ENCODE results near the gene KCNQ1. TPM values are rescaled to one million over a fixed set of nuclear protein-coding genes. Genes with fewer than 3 reads are reported as not detected.

The KCNQ1 gene
- total and polyA plus RNA-seq, 9 of the 15 experiments (the other 6 are each of a cell fraction or from before 2014, with no cell fraction given): 0.44 TPM; not detected in 8

GRCh38 chr11:2835296-2835695 lies 390.5 kb downstream of the KCNQ1 start:
- Histone ChIP-seq H3K4me2 (ENCODE audit: insufficient read depth, low read length) (no peak overlapping the region), H3K79me2 (ENCODE audit: control insufficient read depth, insufficient read depth, low read length) (no peaks in the 10 kb centered on the region), H3K27me3 (ENCODE audit: control insufficient read depth in 2 of 2, insufficient read depth in 2 of 2, low read length in 2 of 2) (peaks cover 0 to 13% of the 10 kb centered on the region in 2 experiments; a peak in 1 of 5 replicates), H3K9ac (ENCODE audit: insufficient read depth in 1 of 2, low read depth in 2 of 2, low read length in 2 of 2) (no peak overlapping the region), H3K36me3 (ENCODE audit: control insufficient read depth, insufficient read depth, low read length) (no peaks in the 10 kb centered on the region), H3K9me3 (replicated peaks; ENCODE audit: control insufficient read depth, insufficient read depth, low read depth, low read length) (no peaks in the 10 kb centered on the region), H4K20me1 (replicated peaks; ENCODE audit: control insufficient read depth, insufficient read depth, low read length) (no peaks in the 10 kb centered on the region), H3K9me1 (ENCODE audit: control insufficient read depth, insufficient read depth, low read length) (no peaks in the 10 kb centered on the region), H2AFZ (ENCODE audit: low read depth, low read length) (no peak overlapping the region), H3K4me3 (no peak overlapping the region), H3K27ac (ENCODE audit: extremely low read depth, low read depth, low read length) (no peak overlapping the region), H3K4me1 (replicated peaks in 1 of 2; ENCODE audit: control insufficient read depth in 2 of 2, insufficient read depth in 2 of 2, low read length in 2 of 2) (peaks cover 10 to 82% of the 10 kb centered on the region in 2 experiments)
- no peak for ATAC-seq
- 35% methylated on average over 6 of the region's 6 CpGs for WGBS (ENCODE audit: insufficient coverage, low coverage, missing lambda C conversion rate)
- POLR2A ChIA-PET: interaction anchor here (0.7 kb wide), 1 partner anchor 27 kb away, joined by 3 read pairs; no protein-coding TSS in a partner anchor
- no peak for DNase-seq (ENCODE audit: extremely low read depth in 1 of 4, low spot score in 3 of 4)
- TF ChIP-seq RBM22 (IDR thresholded peaks at IDR 0.05; ENCODE audit: low read depth, low read length, poor library complexity, severe bottlenecking) (no peak), ZKSCAN1 (IDR thresholded peaks at IDR 0.05; ENCODE audit: low read depth, low read length) (peak; percentile 59; the same call in 1 of the 2 replicates)
- in situ Hi-C loops (cut with MboI): no loop called here
- no peak for FAIRE-seq
- no TSS peak for BruUV-seq (replicated peaks)
- CTCF ChIA-PET (ENCODE audit: low intra/inter-chr PET ratio): no interaction called here
- intact Hi-C loops (cut with micrococcal nuclease): no loop called here

GRCh38 chr11:2835751-2836150 lies 390.9 kb downstream of the KCNQ1 start:
- CTCF ChIA-PET (ENCODE audit: low intra/inter-chr PET ratio): no interaction called here
- intact Hi-C loops (cut with micrococcal nuclease): no loop called here
- ATAC-seq (no peak), FAIRE-seq (no peak), DNase-seq (ENCODE audit: extremely low read depth in 1 of 4, low spot score in 3 of 4) (no peak)
- Histone ChIP-seq H3K27ac (ENCODE audit: extremely low read depth, low read depth, low read length) (no peak overlapping the region), H3K9me1 (ENCODE audit: control insufficient read depth, insufficient read depth, low read length) (no peaks in the 10 kb centered on the region), H3K4me1 (replicated peaks in 1 of 2; ENCODE audit: control insufficient read depth in 2 of 2, insufficient read depth in 2 of 2, low read length in 2 of 2) (peaks cover 10 to 79% of the 10 kb centered on the region in 2 experiments), H3K36me3 (ENCODE audit: control insufficient read depth, insufficient read depth, low read length) (no peaks in the 10 kb centered on the region), H4K20me1 (replicated peaks; ENCODE audit: control insufficient read depth, insufficient read depth, low read length) (no peaks in the 10 kb centered on the region), H3K27me3 (ENCODE audit: control insufficient read depth in 2 of 2, insufficient read depth in 2 of 2, low read length in 2 of 2) (peaks cover 0 to 13% of the 10 kb centered on the region in 2 experiments; a peak in 1 of 5 replicates), H3K4me2 (ENCODE audit: insufficient read depth, low read length) (no peak overlapping the region), H2AFZ (ENCODE audit: low read depth, low read length) (no peak overlapping the region), H3K9ac (ENCODE audit: insufficient read depth in 1 of 2, low read depth in 2 of 2, low read length in 2 of 2) (no peak overlapping the region), H3K79me2 (ENCODE audit: control insufficient read depth, insufficient read depth, low read length) (no peaks in the 10 kb centered on the region), H3K4me3 (no peak overlapping the region), H3K9me3 (replicated peaks; ENCODE audit: control insufficient read depth, insufficient read depth, low read depth, low read length) (no peaks in the 10 kb centered on the region)
- in situ Hi-C loops (cut with MboI): no loop called here
- POLR2A ChIA-PET: no interaction called here
- BruUV-seq (replicated peaks): no TSS peak
- WGBS (ENCODE audit: insufficient coverage, low coverage, missing lambda C conversion rate): 39% methylated on average over 15 of the region's 17 CpGs
- TF ChIP-seq ATF6 (CRISPR knock-in tag; IDR thresholded peaks at IDR 0.05): no peak
- TF ChIP-seq GABPA (tag; conservative IDR thresholded peaks at IDR 0.05; ENCODE audit: low read depth): no peak
- no peak for TF ChIP-seq MYNN (IDR thresholded peaks at IDR 0.05)
- no peak for TF ChIP-seq MYNN (CRISPR knock-in tag; IDR thresholded peaks at IDR 0.05)
- TF ChIP-seq RBM17 (IDR thresholded peaks at IDR 0.05; ENCODE audit: borderline replicate concordance, low read depth, low read length): no peak
- TF ChIP-seq ESRRB (CRISPR knock-in tag; IDR thresholded peaks at IDR 0.05; ENCODE audit: borderline replicate concordance): no peak
- TF ChIP-seq DIDO1 (tag; IDR thresholded peaks at IDR 0.05; ENCODE audit: low read depth): no peak
- TF ChIP-seq KAT2B (IDR thresholded peaks at IDR 0.05; ENCODE audit: low read depth, low read length): no peak
- TF ChIP-seq L3MBTL2 (IDR thresholded peaks at IDR 0.05): no peak
- no peak for TF ChIP-seq MLX (CRISPR knock-in tag; conservative IDR thresholded peaks at IDR 0.05)
- TF ChIP-seq CEBPG (CRISPR knock-in tag; IDR thresholded peaks at IDR 0.05): no peak
- no peak for TF ChIP-seq CEBPG (tag; conservative IDR thresholded peaks at IDR 0.05 in 1 of 2, IDR thresholded peaks at IDR 0.05 in 1 of 2)
- TF ChIP-seq ZNF146 (CRISPR knock-in tag; IDR thresholded peaks at IDR 0.05; ENCODE audit: unreplicated experiment): no peak
